Stimulated activated CD8-positive, alpha-beta memory T cell treated with anti-CD3 and anti-CD28 coated beads, Interleukin-15, amount 100 ng/mL, for 24 hours (primary cell): Measurements from ENCODE around the gene FATE1.
"Not testable (repeated sequence)": the region's sequence is repeated elsewhere in the genome, so short reads cannot be mapped to it uniquely, and the experiment has no call there.

ENCODE experiments used
- DNase-seq: peaks from one replicate; pipeline ENCODE4 v3.0.0-alpha.2; 2020; ENCODE audit warnings: low read depth

The FATE1 gene

GRCh38 chrX:151715752-151716151 is at the start of gene FATE1:
Gene FATE1, plus strand, starts transcription at chrX:151716035. Its CDS starts 85 bp downstream, at chrX:151716120.
- no peak for DNase-seq

- DNase-seq = no peak
Measured at GRCh38 chrX:151675121-151675746, 40.6 kb upstream of the FATE1 start.

- DNase-seq = no peak
Measured at GRCh38 chrX:151676196-151676595, 39.6 kb upstream of the FATE1 start.

- no peak for DNase-seq
Measured at GRCh38 chrX:151679798-151680402, 35.9 kb upstream of the FATE1 start.

GRCh38 chrX:151680805-151681204 is 35.0 kb upstream of the FATE1 start:
- DNase-seq = peak; percentile 35

GRCh38 chrX:151687635-151688034 is 28.2 kb upstream of the FATE1 start:
- DNase-seq = no peak

GRCh38 chrX:151688695-151689094 is 27.1 kb upstream of the FATE1 start:
- DNase-seq = no peak

- DNase-seq = no peak
Measured at GRCh38 chrX:151692825-151693224, 23.0 kb upstream of the FATE1 start.

GRCh38 chrX:151694121-151694520 is 21.7 kb upstream of the FATE1 start:
- DNase-seq = no peak

GRCh38 chrX:151694661-151695582 is 20.9 kb upstream of the FATE1 start, which contains the start of gene PRRG3:
Gene PRRG3, plus strand, starts transcription at chrX:151695458. Its CDS starts 3,357 bp downstream, at chrX:151698815.
- no peak for DNase-seq

- no peak for DNase-seq
Measured at GRCh38 chrX:151695583-151696340, 20.1 kb upstream of the FATE1 start.

- DNase-seq = not testable (repeated sequence)
Measured at GRCh38 chrX:151697082-151697481, 18.8 kb upstream of the FATE1 start.

GRCh38 chrX:151697522-151697921 is 18.3 kb upstream of the FATE1 start:
- DNase-seq = no peak

- DNase-seq = no peak
Measured at GRCh38 chrX:151698485-151698884, 17.4 kb upstream of the FATE1 start.

GRCh38 chrX:151699746-151700145 is 16.1 kb upstream of the FATE1 start:
- no peak for DNase-seq

- no peak for DNase-seq
Measured at GRCh38 chrX:151700581-151700980, 15.3 kb upstream of the FATE1 start.

- no peak for DNase-seq
Measured at GRCh38 chrX:151701071-151701470, 14.8 kb upstream of the FATE1 start.

- no peak for DNase-seq
Measured at GRCh38 chrX:151701531-151701930, 14.3 kb upstream of the FATE1 start.

GRCh38 chrX:151702026-151702714 is 13.7 kb upstream of the FATE1 start:
- no peak for DNase-seq

GRCh38 chrX:151702741-151703340 is 13.0 kb upstream of the FATE1 start:
- no peak for DNase-seq

GRCh38 chrX:151703487-151703886 is 12.3 kb upstream of the FATE1 start:
- DNase-seq = no peak
